ENCODE measurements around the gene FAM234A.

Gene FAM234A

DNA sequence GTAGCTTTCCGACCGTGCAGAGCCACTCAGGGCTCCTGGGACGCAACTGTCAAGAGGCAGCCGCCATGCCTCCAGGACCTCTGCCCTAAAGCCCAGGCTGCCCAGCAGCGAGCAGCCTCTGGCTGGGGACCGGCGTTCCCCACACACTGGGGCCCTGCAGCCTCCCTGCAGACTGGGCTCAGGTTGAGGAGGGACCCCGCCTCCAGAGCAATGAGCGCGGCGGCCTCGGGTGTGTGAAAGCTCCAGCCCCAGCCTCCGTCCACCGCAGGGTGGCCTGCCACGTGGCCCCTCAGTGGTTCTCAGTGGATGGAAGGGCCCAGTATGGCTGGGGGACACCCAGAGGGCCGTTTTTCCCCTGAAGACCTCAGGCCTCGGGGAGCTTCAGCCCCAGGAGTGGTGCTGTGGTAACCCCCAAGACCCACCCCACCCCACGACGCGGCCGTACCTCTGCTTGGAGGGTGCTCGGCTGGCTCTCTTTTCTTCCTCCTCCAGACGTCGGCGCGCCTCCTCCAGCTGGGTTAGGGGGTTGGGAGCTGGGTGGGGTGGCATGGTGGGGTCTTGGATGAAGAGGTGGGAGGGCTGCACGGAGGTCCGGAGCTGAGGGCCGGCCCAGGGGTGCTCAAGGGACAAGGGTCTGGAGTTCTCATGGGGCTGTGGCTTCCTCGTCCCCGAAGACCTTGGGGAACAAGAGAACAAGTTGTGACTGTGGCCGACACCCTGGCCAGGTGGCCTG lies 58.6 kb downstream of the FAM234A start:
- TF ChIP-seq, protein P1, sequence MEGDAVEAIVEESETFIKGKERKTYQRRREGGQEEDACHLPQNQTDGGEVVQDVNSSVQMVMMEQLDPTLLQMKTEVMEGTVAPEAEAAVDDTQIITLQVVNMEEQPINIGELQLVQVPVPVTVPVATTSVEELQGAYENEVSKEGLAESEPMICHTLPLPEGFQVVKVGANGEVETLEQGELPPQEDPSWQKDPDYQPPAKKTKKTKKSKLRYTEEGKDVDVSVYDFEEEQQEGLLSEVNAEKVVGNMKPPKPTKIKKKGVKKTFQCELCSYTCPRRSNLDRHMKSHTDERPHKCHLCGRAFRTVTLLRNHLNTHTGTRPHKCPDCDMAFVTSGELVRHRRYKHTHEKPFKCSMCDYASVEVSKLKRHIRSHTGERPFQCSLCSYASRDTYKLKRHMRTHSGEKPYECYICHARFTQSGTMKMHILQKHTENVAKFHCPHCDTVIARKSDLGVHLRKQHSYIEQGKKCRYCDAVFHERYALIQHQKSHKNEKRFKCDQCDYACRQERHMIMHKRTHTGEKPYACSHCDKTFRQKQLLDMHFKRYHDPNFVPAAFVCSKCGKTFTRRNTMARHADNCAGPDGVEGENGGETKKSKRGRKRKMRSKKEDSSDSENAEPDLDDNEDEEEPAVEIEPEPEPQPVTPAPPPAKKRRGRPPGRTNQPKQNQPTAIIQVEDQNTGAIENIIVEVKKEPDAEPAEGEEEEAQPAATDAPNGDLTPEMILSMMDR (IDR thresholded peaks at IDR 0.05) = no peak
- H3K79me2 ChIP-seq = no peaks in the 10 kb centered on the region
- no peaks in the 10 kb centered on the region for H3K36me3 ChIP-seq (ENCODE audit: control insufficient read depth, insufficient read depth, low read length)
- H3K9me3 ChIP-seq (ENCODE audit: control insufficient read depth, low read length) = no peaks in the 10 kb centered on the region
- no peak overlapping the region for H3K27ac ChIP-seq
- no peaks in the 10 kb centered on the region for H3K4me1 ChIP-seq
- no peak overlapping the region for H3K4me3 ChIP-seq (ENCODE audit: low read depth, low read length)
- no peak overlapping the region for H2AFZ ChIP-seq
- H3K4me2 ChIP-seq (ENCODE audit: low read length) = no peak overlapping the region
- H3K27me3 ChIP-seq (ENCODE audit: control insufficient read depth, insufficient read depth, low read length) = no peaks in the 10 kb centered on the region
- H3K9ac ChIP-seq = no peak overlapping the region

DNA sequence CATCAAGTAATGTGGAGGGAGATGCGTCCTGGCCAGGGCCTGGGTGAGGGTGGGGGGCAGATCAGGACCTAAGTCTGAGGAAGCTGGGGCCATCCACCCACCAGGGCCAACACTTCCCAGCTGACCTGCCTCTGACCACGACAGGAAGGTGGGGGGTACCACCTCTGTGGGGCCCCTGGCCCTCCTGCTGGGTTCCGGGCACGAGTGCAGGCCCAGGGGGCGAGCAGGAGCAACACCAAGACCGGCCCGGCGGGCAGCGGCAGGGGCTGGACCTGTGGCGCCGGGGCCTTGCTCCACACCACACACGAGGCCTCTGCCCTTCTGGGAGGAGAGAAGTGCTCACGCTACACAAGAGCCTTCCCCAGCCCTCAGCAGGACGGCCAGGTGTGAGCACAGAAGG lies 61.7 kb downstream of the FAM234A start:
- Histone ChIP-seq H3K27ac (no peak overlapping the region), H3K9ac (no peak overlapping the region), H3K4me1 (no peaks in the 10 kb centered on the region), H3K4me2 (ENCODE audit: low read length) (no peak overlapping the region), H3K79me2 (peaks cover 4% of the 10 kb centered on the region), H3K4me3 (ENCODE audit: low read depth, low read length) (no peak overlapping the region), H2AFZ (no peak overlapping the region), H3K36me3 (ENCODE audit: control insufficient read depth, insufficient read depth, low read length) (no peaks in the 10 kb centered on the region), H3K27me3 (ENCODE audit: control insufficient read depth, insufficient read depth, low read length) (no peaks in the 10 kb centered on the region), H3K9me3 (ENCODE audit: control insufficient read depth, low read length) (no peaks in the 10 kb centered on the region)
- TF ChIP-seq, protein P1 (IDR thresholded peaks at IDR 0.05) = no peak

DNA sequence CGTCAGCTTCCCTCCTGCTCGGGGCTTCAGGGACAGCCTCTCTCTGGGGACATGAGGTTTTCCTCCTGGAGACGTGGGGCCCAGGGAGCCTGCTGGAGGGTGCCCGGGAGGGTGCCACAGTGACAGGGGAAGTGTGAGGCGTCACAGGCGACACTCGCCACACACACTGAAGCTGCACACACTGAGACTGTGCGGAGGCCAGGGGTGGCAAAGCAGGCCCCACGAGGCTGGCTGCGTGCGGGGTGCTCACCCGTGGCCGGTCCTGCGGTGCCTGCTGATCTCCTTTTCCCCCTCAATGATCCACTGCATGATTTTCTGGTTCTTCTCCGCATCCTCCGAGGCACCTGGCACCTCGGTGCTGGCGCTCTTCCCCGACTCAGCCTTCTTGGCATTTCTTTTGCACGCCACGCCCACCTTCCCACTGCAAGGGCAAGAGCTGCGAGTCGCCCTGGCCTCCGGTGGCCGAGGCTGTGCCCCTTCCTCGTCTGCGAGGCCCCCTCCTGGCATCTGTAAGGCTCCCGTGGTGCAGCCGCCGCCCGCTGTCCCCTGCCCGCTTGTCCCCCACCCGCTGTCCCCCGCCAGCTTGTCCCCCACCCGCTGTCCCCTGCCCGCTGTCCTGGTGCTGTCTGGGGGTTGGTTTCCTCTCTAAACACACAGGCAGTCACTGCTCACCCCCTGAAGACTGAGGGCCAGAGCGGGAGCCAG lies 62.3 kb downstream of the FAM234A start:
- Histone ChIP-seq H3K27me3 (ENCODE audit: control insufficient read depth, insufficient read depth, low read length) (no peaks in the 10 kb centered on the region), H2AFZ (no peak overlapping the region), H3K9ac (no peak overlapping the region), H3K4me3 (ENCODE audit: low read depth, low read length) (no peak overlapping the region), H3K36me3 (ENCODE audit: control insufficient read depth, insufficient read depth, low read length) (no peaks in the 10 kb centered on the region), H3K4me2 (ENCODE audit: low read length) (no peak overlapping the region), H3K27ac (no peak overlapping the region), H3K79me2 (peaks cover 4% of the 10 kb centered on the region), H3K4me1 (no peaks in the 10 kb centered on the region), H3K9me3 (ENCODE audit: control insufficient read depth, low read length) (no peaks in the 10 kb centered on the region)
- TF ChIP-seq, protein P1 (IDR thresholded peaks at IDR 0.05) = no peak

DNA sequence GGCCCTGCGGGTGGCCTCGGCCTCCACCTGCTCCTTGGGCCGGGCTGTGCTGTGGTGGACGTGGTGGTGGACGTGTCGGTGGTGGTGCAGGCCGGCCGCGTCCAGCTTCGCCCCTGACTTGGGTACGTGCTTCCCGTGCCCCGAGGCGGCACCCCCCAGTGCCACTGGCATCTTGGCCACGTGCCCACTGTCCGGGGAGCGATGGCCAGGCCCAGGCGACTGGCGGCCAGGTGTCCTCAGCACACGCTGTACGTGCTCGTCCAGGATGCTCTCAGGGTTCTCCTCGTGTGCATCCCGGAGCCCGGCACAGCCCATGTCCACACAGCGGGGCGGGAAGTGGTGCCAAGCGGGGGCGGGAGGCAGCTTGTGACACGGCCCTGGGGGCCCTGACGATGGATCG lies 63.2 kb downstream of the FAM234A start:
- no peak overlapping the region for H2AFZ ChIP-seq
- H3K36me3 ChIP-seq (ENCODE audit: control insufficient read depth, insufficient read depth, low read length) = no peaks in the 10 kb centered on the region
- H3K9ac ChIP-seq = no peak overlapping the region
- peaks cover 4% of the 10 kb centered on the region for H3K79me2 ChIP-seq
- TF ChIP-seq, protein P1 (IDR thresholded peaks at IDR 0.05) = no peak
- H3K27me3 ChIP-seq (ENCODE audit: control insufficient read depth, insufficient read depth, low read length) = no peaks in the 10 kb centered on the region
- no peak overlapping the region for H3K4me3 ChIP-seq (ENCODE audit: low read depth, low read length)
- no peaks in the 10 kb centered on the region for H3K9me3 ChIP-seq (ENCODE audit: control insufficient read depth, low read length)
- no peaks in the 10 kb centered on the region for H3K4me1 ChIP-seq
- H3K27ac ChIP-seq = no peak overlapping the region
- no peak overlapping the region for H3K4me2 ChIP-seq (ENCODE audit: low read length)
